HUDEP-2 (cell line): Measurements from ENCODE around the gene ATAD2B.
"Not testable (repeated sequence)": the region's sequence is repeated elsewhere in the genome, so short reads cannot be mapped to it uniquely, and the experiment has no call there.

Experiments used
- DNase-seq, 76 experiments: peaks; one replicate each; lab custom pipeline; 2025; ENCODE audit not compliant: unreplicated experiment in 76 of 76; lab: John Stamatoyannopoulos, UW

The ATAD2B gene

GRCh38 chr2:23753291-23754010 lies 173.5 kb downstream of the ATAD2B start:
- peak in 5 of 76 experiments; percentile 2 to 9 (median 6) for DNase-seq

- DNase-seq = no peak
These were observed 175.1 kb downstream of the ATAD2B start for GRCh38 chr2:23751747-23752265.

DNA sequence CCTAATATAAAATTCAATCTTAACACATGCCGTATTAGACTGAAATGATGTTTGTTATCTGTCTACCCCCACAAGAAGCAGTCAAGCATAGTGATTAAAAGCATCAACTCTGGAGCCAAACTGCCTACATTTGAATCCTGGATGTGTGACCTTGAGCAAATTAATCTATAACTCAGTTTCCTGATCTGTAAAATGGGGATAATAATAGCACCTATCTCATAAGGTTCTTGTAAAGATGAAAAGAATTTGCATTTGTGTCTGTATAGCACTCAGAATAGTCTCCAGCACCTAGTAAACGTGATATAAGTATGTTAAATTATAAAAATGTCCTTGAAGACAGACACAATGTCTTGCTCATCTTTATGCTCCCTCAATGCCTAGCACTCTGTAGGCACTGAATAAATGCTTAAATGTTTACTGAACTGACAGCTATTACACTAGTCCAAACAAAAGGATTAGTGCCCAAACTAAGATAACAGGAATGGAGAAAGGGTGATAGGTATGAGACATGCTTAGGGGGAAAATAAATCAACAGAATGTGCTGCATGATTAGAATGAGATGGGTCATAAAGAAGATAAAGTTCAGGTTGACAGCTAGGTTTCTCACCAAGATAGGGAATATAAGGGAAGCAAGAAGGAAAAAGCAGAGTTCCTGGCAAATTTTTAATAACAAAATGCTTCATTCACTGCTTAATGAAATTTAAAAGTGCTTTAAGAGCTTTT lies 180.6 kb downstream of the ATAD2B start:
- DNase-seq = no peak

DNA sequence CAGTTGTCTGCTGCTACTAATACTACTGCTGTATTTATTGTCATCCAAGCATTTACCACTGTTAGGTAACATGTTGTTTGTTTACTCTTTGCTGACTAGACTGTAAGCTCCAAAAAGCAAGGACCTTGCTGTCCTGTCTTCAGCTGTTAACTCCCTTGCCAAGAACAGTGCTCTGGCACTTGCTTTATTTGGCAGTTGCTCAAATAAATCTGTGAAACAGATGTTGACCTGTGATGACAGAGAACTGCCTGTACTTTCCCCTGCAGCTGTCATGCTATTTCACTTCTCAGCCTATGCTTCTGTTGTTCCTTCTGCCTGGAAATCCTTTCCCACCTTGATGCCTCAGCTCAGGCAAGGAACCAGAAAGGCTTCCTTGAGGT lies 181.2 kb downstream of the ATAD2B start:
- DNase-seq = peak in 31 of 76 experiments; percentile 1 to 59 (median 37)

DNA sequence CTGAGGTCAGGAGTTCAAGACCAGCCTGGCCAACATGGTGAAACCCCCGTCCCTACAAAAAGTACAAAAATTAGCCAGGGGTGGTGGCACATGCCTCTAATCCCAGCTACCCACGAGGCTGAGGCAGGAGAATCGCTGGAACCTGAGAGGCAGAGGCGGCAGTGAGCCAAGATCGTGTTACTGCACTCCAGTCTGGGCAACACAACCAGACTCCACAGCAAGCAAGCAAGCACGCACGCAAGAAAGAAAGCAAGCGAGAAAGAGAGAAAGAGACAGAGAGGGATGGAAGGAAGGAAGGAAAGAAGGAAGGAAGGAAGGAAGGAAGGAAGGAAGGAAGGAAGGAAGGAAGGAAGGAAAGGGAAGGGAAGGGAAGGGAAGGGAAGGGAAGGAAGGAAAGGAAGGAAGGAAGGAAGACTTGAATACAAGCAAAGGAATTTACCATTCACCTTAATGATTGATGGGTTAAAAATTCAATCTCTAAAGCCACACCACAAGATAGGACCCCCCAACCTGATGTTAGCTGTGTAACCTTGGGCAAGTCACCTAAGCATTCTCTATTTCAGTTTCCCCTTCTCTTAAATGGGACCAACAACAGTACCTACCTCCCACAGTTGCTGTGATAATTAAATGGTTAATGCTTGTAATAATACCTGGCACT lies 181.7 kb downstream of the ATAD2B start:
- DNase-seq = no peak

GRCh38 chr2:23736783-23737182 lies 190.1 kb downstream of the ATAD2B start:
- DNase-seq = not testable (repeated sequence)

DNA sequence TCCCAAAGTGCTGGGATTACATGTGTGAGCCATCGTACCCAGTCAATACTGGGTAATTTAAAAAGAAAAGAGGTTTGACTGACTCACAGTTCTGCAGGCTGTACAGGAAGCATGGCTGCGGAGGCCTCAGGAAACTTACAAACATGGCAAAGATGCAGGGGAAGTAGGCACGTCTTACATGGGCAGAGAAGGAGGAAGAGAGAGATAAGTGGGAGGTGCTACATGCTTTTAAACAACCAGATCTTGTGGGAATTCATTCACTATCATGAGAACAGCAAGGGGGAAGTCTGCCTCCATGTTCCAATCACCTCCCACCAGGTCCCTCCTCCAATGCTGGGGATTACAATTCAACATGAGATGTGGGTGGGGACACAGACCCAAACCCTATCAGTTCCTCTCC lies 192.5 kb downstream of the ATAD2B start:
- no peak for DNase-seq

DNA sequence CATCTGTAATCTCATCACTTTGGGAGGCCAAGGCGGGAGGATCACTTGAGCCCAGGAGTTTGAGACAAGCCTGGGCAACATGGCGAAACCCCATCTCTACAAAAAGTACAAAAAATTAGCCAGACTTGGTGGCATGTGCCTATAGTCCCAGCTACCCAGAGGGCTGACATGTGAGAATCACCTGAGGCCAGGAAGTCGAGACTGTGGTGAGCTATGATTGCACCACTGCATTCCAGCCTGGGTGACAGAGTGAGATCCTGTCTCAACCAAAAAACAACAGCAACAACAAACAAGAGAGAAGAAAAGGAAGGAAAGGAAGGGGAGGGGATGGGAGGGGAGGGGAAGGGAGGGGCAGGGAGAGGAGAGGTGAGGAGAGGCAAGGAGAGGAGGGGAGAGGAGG lies 203.9 kb downstream of the ATAD2B start:
- DNase-seq = not testable (repeated sequence)

- no peak for DNase-seq
These were observed 204.7 kb downstream of the ATAD2B start for GRCh38 chr2:23722255-23722654.

GRCh38 chr2:23721454-23721826 lies 205.5 kb downstream of the ATAD2B start:
- no peak for DNase-seq

DNA sequence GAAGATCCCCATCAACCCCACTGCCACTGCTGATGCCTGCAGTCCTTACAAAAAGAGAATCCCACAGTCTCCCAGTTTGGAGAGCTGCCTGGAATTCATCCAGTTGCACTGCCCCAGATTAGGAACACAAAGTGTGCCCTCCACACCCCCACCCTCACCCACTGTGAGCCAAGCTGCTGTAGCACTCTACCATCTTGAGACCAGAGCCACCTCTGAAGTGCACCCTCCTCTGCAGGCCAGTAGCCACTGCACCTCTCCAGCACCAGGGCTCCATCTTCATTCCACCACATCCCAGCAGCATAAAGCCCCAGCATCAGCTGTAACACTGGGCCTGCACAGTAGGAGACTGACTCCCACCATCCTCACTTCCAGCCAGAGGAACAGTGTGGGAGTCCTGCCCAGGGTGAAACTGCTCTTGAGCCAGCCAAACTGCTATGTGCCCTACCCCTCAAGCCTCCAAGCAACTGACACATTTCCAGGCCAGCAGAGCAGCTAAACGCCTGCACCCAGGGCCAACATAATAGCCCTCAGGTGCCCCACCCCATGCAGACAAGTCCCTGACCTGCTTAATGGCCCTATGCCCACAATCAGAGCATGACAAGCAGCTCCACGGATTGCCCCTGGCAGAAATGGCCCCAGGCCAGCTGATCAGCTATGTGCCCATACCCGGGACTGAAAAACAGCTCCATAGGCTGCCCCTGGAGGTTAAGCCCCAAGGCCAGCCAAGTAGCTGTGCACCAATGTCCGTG lies 206.0 kb downstream of the ATAD2B start:
- DNase-seq = no peak

- no peak for DNase-seq
These were observed 207.2 kb downstream of the ATAD2B start for GRCh38 chr2:23719716-23720115.

GRCh38 chr2:23718931-23719700 lies 207.8 kb downstream of the ATAD2B start:
- DNase-seq = no peak

- no peak for DNase-seq
These were observed 213.6 kb downstream of the ATAD2B start for GRCh38 chr2:23713351-23713750.

DNA sequence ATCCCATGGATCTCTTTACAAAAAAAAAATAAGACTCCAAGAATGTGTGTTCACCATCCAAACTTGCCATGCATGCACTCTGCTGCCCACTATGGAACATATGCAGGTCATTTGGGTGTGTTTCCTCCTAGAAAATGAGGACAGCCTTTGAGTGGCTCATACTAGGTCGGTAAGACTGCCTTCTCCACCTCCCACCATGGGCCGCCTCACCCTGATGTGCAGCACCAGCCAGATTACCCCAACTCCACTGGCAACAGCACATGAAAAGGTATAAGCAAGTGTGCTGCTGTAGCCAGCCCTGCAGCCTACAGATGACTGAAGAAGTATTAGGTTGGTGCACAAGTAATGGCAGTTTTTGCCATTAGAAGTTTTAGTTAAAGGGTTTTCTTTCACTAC lies 214.2 kb downstream of the ATAD2B start:
- no peak for DNase-seq

DNA sequence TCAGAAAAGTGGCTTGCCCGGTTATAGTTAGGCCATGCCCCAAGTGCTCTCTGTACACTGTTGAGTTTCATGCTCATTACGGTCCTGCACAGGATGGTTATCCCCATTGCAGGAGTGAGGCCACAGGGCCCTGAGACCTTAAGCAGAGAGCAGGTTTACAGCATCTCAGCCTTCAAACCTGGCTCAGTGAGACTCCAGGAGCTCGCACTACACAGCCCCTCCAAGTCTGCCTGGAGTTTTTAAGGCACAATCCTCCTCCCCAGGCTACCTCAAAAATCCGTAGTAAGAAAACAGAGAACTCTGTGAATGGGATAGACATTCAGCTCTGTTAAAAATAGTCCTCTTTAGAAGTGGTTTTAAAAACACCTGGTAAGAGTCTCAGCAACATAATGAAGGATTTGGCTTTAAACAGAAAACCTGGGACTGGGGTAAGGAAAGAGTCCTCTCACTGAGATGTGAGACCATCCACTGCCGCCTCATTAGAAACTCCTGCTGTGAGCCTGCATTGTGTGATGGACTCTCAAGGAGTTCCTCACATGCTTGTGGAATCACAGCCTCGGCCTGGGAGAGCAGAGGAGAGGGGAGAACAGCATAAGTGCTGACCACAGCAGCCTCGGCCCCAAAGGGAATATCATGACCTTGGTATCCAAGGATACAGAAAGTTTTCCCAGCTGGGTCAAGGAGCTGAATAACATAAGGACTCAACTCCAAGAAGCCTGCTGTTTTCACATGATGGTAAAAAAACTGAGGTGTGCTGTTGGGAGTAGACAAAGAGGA lies 214.8 kb downstream of the ATAD2B start:
- DNase-seq = no peak

DNA sequence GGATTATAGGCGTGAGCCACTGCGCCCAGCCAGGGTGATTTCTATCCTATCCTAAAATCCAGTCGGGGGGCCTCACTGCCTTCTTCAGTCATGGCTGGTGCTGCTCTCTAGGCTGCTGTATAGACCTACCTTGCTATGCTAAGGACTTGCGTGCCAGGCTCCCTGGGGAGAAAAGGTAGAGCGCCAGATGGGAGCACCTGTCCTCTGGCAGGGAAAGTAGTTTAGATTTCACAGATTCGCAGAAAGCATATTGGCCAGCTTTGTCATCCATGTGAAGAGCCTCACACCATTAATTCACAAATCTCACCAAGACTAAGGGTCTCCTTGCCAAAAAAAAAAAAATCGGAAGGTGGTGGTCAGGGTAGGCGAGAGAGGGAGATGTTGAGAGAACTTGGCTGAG lies 217.6 kb downstream of the ATAD2B start:
- DNase-seq = no peak

- no peak for DNase-seq
These were observed 218.2 kb downstream of the ATAD2B start for GRCh38 chr2:23708771-23709170.

DNA sequence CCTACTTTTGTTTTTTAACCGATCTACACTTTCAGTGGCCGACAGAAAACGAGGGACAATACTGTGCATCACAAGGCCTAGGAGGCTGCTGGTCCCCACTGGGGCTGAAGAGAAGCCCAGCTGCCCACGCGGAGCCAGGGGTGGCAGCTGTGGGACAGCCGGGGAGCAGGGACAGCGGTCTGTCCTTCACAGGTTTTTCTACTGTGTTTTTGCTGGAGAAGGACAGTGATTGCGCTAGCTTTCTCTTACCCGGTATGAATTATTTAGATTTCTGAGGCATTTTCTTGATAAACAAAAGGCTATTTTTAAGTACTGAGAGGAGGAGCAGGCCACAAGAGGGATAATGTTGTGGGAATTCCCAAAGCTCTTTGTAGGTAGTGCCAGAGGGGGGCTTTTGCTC lies 219.8 kb downstream of the ATAD2B start:
- no peak for DNase-seq
